Panc1 (cell line): Measurements from ENCODE around the gene PRKAG3.

Experiments
- CTCF ChIP-seq: fragments of 450-650 bp; IDR thresholded peaks from 2 replicates; pipeline ENCODE4 v1.5.1; 2017; ENCODE audit warnings: mild to moderate bottlenecking
- POLR2AphosphoS5 ChIP-seq: IDR thresholded peaks from 2 replicates; pipeline ENCODE4 v1.6.1; 2012; ENCODE audit warnings: mild to moderate bottlenecking, low read depth, low read length, moderate library complexity
- REST ChIP-seq, 2 experiments: IDR thresholded peaks; 2 replicates each; pipeline ENCODE4 v1.6.1; 2011 to 2012; ENCODE audit warnings: low read depth in 2 of 2, control low read depth in 1 of 2, low read length in 1 of 2, mild to moderate bottlenecking in 1 of 2, moderate library complexity in 1 of 2; ENCODE audit not compliant: insufficient read depth in 1 of 2
- SIN3A ChIP-seq: IDR thresholded peaks from 2 replicates; pipeline ENCODE4 v1.6.1; 2012; ENCODE audit warnings: low read depth, mild to moderate bottlenecking, low read length, moderate library complexity, borderline replicate concordance; ENCODE audit not compliant: insufficient read depth

- TF ChIP-seq CTCF (no peak), POLR2AphosphoS5 (no peak), SIN3A (no peak), REST (IDR thresholded peaks at IDR 0.05; ENCODE audit: insufficient read depth in 1 of 2, low read depth in 2 of 2, low read length in 1 of 2) (no peak)
Measured at GRCh38 chr2:218805627-218806026, 26.0 kb downstream of the PRKAG3 start.
